GM21390 (cell line): ENCODE results near the gene FFAR2.
A peak's percentile ranks its signal among the peaks of the same experiment; 100 is the strongest.
"Not testable (repeated sequence)": the region's sequence is repeated elsewhere in the genome, so short reads cannot be mapped to it uniquely, and the experiment has no call there.

ENCODE experiments used
- ATAC-seq: cut with Tn5 transposase; IDR thresholded peaks from one replicate; pipeline ENCODE4 v1.9.1; 2021; ENCODE audit not compliant: unreplicated experiment

FFAR2 gene

DNA sequence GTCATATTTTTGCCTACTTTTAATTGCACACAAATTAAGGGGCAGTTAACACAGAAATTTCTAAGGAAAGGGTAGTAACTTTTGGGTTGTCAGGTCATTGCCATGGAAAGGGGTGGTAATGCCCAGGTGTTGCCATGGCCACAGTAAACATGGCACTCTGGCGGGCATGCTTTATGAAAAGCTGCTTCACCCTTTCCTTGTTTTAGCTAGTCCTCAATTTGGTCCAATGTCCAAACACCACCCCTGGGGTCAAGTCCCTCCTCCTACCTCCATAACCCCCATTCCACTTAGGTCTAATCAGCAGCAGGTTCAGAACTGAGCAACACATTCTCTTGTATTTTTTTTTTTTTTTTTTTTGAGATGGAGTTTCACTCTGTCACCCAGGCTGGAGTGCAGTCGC lies 6.6 kb downstream of the FFAR2 start:
- ATAC-seq: no peak

DNA sequence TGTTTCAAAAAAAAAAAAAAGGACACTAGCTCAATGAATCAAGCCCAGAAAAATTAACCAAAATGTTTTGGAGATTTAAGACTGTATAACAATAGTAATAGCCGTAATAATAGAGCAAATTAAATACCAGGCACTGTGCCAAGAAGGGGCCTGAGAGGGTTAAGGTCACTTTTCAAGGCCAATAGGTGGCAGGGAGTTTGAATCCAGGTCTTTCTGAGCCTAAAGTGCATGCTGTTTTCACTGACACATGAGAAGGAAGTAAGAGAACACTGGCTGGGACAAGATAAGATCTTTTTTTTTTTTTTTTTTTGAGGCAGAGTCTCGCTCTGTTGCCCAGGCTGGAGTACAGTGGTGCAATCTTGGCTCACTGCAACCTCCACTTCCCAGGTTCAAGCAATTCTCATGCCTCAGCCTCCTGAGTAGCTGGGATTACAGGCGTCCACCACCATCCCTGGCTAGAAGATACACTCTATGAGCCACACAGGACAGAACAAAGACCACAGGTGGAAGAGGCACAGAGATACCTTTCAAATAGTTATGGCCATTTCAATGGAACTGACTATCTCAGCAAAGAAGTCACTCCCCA lies 7.7 kb downstream of the FFAR2 start:
- ATAC-seq: no peak

DNA sequence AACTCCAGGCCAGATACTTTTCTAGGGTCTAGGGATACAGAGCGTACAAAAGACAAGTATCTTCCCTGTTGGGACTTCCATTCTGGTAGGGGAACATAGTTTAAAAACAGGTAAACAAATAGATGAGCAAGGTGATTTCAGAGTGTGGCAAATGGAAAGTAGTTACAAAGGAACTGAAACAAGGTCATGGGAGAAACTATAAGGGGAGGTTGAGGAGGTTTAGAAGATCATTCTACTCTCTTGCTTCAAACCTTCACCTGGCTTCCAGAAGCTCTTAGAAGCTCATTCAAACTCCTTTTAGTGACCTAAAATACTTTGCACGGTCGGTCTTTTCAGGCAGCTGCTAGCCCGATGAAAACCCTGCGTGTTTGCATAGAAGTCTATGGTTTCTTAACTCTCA lies 9.1 kb downstream of the FFAR2 start:
- no peak for ATAC-seq

DNA sequence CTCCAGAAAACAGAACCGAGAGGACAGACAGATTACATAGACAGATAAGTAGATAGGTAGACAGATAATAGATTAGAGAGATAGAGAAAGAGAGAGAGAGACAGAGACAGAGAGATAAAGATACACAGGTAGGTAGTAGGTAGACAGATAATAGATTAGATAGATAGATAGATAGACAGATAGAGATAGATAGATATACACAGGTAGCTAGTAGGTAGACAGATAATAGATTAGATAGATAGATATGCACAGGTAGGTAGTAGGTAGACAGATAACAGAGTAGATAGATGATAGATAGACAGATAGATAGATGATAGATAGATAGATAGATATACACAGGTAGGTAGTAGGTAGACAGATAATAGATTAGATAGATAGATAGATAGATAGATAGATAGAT lies 10.1 kb downstream of the FFAR2 start:
- ATAC-seq: no peak

DNA sequence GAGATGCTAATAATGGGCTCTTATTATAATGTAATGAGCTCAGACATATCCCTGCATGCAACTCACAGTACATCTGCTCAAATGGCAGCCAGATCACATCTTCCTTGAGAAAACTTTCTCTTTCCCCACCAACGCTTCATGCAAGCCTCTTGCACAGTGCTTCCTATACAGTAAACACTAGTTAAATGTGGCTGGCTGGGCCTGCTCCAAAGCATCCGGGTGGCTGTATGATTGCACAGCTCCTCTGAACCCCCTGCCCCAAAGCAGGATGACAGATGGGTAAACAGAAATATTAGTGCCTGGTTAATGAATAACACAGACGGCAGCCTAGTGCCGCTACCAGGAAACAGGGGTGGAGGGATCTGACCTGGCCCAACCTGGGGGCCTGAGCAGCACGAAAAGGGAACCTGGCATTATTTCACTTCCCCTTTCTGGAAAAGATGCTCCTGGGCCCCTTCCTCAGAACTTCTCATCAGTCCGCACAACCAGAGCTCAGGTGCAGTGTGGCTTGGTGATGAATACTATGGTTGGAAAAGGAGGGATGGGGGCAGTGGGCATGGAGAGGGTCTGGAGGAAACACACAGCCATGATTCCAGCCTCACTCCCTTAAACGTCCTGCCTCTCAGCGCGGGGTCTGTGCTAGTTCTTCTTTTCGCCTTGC lies 10.8 kb downstream of the FFAR2 start:
- peak; percentile 36 for ATAC-seq

DNA sequence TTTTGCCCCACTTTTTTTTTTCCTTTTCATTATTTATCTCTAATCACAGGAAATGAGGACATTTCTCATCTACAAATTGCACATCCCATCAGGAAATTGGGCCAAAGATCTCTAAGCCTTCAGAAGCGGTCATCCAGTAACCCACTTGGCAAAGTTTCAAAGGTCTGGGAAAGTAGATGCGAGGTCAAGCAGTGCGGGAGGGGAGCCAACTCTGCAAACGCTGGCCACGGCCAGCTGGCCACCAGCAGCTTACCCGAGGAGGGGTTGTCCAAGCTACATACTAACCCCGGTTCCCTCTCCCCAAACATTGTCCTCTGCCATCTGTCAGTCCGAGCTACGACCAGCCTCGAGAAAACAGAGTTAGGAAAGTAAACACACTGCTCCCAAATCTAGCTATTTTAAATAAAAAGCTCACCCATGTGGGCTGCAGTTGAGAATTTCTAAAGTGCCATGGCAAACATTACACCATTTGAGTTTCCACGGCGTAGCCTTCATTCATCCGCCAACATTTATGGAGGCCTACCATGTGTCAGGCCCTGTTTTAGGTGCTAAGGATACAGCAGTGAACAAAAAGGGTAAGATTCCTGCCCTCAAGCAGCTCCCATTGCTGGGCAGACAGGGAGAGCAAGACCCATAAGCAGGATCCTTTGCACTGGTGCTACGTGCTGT lies 11.5 kb downstream of the FFAR2 start:
- ATAC-seq: no peak

DNA sequence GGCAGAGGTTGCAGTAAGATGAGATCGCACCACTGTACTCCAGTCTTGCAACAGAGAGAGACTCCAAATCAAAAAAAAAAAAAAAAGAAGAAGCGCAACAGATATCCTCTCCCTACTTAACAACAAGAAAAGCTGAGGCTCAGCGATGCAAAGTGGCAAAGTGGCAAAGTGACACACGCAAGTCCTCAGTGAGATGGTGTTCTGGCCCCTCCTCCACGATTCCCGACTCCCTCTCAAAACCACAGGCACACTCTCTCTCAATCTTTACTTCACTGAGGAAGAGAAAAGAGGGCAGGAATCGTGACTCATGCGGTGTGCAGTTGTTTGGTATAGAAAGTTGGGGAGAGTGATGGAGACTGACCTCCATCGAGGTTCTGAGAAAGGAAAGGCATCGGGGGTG lies 12.6 kb downstream of the FFAR2 start:
- no peak for ATAC-seq

DNA sequence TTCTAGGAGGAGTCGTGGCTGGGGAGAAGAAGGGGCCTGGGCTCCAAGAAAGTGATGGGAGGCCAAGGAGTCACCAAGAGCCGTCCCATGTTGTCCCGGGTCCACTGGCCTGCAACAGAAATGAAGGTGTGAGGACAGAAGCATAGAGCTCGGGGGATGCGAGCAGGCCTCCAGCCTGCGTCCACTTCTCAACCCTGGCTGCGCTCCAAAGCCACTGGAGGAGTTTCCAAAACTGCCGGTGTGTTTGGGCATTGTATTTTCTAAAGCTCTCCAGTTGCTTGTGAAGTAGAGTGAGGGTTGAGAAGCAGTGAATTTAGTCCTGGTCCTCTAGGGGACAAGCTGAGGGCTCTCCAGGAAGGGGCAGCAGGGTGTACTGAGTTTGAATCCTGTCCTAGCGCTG lies 13.0 kb downstream of the FFAR2 start:
- ATAC-seq: no peak

DNA sequence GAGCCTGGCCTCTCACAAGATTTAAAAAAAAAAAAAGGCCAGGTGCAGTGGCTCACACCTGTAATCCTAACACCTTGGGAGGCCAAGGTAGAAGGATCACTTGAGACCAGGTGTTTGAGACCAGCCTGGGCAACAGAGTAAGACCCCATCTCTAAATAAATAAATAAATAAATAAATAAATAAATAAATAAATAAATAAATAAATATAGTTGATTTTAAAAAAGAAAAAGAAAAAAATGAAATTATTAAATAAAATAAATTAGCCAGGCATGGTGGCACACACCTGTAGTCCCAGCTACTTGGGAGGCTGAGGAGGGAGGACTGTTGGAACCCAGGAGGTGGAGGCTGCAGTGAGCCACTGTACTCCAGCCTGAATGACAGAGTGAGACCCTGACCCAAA lies 13.7 kb downstream of the FFAR2 start:
- ATAC-seq: not testable (repeated sequence)

DNA sequence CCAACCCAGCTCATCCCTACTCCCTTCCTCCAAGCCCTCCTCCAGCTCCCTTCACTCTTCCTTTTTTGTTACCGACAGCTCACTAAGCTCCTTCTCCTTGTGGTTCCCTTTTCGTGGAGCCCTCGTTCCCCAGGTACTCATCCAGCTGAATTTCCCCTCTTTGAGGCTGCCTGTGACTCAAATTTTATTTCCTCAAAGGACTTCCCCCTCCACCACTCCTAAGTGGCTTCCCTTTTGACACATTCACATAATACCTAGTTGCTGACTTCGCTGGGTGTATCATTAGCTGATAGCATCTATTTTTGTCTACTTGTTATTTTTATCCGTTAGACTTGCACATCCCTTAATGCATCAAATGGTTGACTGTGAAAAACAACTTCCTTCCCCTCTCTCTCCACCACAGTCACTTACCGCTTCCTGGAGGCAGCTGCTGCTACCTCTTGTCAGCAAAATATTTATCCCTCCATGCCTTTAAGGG lies 14.5 kb downstream of the FFAR2 start:
- ATAC-seq: peak; percentile 49

DNA sequence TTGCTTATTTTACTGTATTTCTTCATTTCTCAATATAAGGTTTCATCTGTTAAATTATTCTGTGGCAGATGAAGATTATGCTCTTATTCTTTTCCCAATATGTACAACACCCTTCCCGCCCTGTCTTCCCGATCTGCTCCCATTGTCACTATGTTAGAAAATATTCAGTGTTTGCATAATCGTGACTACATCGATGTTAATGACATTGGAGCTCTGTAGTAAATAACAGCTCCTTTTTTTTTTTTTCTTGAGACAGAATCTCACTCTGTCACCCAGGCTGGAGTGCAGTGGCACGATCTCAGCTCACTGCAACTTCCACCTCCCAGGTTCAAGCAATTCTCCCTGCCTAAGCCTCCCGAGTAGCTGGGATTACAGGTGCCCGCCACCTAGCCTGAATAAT lies 14.9 kb downstream of the FFAR2 start:
- ATAC-seq: not testable (repeated sequence)

DNA sequence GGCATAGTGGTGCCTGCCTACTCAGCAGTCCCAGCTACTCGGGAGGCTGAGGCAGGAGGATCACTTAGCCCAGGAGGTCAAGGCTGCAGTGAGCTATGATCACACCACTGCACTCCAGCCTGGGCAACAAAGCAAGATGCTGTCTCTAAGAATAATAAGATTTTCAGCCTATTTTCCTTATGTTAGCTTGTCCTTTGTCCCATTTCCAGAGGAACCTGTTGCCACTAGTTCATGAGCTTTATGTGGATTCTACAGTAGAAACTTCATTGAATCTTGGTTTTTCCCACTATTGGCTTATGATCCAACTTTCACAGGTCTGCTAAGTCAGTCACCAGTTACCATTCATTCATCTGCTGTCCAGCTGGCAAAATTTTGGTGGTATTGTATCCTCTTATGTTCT lies 18.2 kb downstream of the FFAR2 start:
- no peak for ATAC-seq

DNA sequence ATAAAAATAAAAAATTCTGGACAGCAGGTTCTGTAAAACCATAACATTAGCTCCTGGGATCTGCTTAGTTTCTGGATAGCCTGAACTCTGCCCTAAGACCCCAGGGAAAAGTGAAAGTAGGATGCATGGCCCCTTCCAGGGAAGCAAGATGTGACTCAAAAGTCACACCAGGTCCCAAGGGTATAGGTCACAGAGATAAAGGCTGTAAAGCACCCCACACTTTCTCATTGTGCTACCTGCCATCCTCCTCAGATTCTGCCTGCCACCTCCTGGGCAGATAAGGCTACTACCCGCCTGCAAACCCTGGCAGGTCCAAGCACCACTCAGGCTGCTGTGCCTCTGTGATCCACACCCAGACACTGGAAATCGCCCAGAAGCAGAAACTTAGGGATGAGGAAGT lies 20.6 kb downstream of the FFAR2 start:
- peak; percentile 73 for ATAC-seq

DNA sequence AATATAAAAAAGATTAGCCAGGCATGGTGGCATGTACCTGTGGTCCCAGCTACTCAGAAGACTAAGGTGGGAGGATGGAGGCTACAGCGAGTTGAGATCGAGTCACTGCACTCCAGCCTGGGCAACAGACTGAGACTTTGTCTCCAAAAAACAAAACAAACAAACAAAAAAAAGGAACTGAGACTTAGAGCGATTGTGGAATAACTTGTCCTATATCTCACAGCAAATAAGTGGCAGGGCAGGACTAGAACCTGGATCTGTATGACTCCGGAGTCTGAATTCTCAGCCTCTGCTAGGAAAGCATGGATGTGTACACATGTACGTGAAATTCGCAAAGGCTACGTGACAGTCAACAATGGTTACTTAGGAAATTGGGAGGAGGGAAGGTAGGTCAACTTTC lies 22.1 kb downstream of the FFAR2 start:
- no peak for ATAC-seq

DNA sequence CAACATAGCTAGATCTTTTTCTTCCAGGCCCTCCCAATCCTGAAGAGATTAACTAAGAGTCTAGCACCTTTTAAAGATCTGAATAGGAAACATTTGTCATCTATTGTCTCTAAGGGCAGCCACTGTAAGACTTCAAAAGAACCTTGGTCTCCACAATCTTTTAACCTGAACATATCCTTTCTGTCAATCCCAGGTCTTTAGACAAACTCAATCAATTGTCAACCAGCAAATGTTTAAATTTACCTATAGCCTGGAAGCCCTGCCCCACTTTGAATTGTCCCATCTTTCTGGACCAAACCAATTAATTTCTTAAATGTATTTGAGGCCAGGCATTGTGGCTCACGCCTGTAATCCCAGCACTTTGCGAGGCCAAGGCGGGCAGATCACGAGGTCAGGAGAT lies 23.0 kb downstream of the FFAR2 start:
- ATAC-seq: not testable (repeated sequence)

DNA sequence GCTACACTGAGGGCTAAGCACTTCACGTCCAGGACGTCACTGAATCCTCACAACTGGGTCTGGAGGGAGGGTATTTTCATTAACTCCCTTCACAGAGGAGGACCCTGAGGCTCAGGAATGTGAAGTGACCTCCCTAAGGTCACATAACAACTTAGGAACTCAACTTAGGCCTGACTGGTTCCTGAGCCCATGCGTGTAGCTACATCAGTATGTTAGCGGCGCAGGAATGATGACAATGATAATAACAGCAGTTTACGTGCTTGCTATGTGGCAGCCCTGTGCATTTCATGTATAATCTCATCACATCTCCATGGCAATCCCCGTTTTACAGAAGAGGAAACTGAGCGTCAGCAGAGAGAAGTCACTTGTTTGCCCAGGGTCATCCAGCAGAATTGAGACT lies 23.9 kb downstream of the FFAR2 start:
- ATAC-seq: no peak

DNA sequence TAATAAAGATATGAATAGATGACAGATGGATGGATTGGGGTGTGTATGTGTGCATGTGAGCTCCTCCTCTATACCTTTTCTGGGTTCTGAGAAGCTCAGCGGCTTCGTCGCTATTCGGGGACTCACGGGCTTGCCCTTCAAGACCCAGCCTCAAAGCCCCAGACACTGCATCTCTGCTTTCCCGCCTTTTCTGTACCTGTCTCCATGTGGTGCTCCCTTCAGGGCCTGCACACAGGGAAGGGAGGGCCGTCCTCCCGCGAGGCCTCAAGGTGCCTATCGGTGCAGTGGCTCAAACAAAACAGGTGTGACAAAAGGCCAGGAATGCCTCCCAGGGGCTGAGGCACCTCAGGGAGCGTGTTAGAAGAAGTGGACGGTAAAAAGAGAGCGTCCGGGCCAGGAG lies 26.0 kb downstream of the FFAR2 start:
- no peak for ATAC-seq

DNA sequence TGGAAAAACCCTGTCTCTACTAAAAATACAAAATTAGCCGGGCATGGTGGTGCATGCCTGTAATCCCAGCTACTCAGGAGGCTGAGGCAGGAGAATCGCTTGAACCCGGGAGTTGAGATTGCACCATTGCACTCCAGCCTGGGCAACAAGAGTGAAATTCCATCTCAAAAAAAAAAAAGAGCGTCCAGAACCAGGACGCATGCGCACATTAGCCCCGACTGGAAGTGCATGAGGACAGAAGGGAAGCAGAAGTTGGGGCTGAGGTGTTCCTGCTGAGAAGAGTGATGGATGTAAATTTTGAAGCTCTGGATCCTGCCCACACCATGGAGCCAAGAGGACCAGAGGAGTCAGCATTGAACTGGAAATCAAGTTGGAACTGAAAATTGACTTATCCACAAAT lies 26.5 kb downstream of the FFAR2 start:
- not testable (repeated sequence) for ATAC-seq

DNA sequence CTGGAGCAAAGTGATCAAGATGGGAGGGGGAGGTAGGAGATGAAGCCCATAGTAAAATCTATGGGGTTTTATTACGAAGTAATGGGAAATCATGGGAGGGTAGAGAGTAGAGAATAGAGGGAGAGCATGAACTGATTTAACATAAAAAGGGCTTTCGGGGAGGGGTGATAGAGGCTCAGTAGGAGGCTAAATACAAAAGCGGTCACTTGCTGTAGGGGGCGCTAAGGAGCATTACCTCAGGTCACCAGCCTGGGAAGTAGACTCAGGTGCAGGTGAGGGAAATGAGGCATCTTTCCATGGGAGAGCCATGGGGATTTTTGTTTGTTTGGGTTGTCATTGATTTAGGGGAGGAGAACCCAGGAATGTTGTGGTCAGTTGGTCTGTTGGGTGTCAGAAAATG lies 28.1 kb downstream of the FFAR2 start:
- no peak for ATAC-seq

DNA sequence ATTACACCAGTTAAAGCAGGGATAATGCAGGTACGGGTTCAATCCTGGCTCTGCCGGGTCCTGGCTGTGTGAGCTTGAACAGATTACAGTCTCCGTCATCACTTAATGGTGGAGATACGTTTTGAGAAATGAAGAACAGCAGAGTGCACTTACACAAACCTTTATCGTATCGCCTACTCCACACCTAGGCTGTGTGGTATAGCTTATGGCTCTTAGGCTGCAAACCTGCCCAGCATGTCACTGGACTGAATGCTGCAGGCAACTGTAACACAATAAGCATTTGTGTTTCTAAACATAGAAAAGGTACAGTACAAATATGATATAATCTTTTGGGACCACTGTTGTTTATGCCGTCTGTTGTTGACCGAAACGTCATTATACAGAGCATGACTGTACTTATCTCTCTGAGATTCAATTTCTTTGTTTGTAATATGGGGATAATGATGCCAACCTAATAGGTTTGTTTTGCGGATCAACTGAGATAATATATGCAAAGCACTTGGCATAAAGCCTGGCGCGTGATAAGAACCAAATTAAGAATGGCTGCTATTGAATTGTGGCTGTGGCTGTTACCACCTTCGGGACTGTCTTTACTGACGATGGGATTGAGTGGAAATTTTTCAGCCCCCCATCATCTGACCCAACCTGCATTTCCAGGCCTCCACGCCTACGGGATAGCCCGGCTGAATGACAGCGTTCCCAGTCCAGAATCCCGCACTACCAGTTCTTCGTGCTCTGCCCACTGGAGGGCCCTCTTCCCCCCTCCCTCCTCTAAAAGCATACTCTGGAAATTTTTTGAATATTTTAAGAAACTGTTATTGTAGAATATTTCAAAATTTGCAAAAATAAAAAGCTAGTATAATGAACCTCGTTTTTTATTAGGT lies 31.0 kb downstream of the FFAR2 start:
- ATAC-seq: no peak

DNA sequence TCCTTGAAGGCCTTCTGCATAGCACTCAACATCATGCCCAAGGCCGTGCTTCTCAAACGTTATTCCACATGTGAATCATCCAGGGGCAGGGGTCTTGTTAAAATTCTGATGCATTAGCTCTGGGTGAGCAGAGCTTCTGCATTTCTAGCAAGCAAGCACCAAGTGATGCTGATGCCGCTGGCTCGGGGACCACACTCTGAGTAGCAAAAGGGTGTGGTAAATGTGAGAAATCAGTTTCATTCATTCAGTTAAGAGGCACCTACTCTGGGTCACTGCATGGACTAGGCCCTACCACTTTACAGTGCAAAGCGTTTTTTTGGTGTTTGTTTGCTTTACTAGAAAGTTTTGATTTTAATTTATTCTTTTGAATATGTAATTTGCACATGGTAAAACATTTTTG lies 35.0 kb downstream of the FFAR2 start:
- ATAC-seq: no peak
